Endothelial cell of umbilical vein (primary cell): ENCODE results near the gene OR5L2. TPM values are rescaled to one million over a fixed set of nuclear protein-coding genes. Genes with fewer than 3 reads are reported as not detected.

Experiments
- BruUV-seq: library from RNA; stranded (reverse); fragments of 400-500 nt; replicated peaks from 2 replicates; lab custom pipeline; 2021; lab: Mats Ljungman, UMichigan
- CTCF ChIA-PET: fragments of 300-600, 350-600 bp; sonication (Branson Sonifier 250); formaldehyde crosslinking; loops from one replicate; lab custom pipeline; 2021; ENCODE audit warnings: antibody characterized with exemption, inconsistent platforms; lab: Charles Lee
- POLR2A ChIA-PET: fragments of 300-600, 350-600 bp; sonication (Branson Sonifier 250); formaldehyde crosslinking; loops from one replicate; lab custom pipeline; 2021; ENCODE audit warnings: antibody characterized with exemption, inconsistent platforms; lab: Charles Lee
- DNase-seq: peaks from one replicate; pipeline ENCODE4 v3.0.0-alpha.2; 2011; ENCODE audit warnings: low read depth, low spot score
- FAIRE-seq: peaks from 2 replicates; lab custom pipeline; 2011; peaks lifted over from hg19 to GRCh38; lab: Jason Lieb, UNC
- H2AFZ ChIP-seq: 2 replicates; pipeline ENCODE4 v1.6.0; 2012; ENCODE audit warnings: low read depth, low read length, control low read depth, inconsistent platforms
- H3K27ac ChIP-seq: 2 replicates; pipeline ENCODE4 v1.5.1; 2011; ENCODE audit warnings: low read depth, mild to moderate bottlenecking, control low read depth, low read length, moderate library complexity; ENCODE audit not compliant: insufficient read depth
- H3K27me3 ChIP-seq, 2 experiments: 2 replicates each; pipeline versions ENCODE4 v1.6.0 to v1.6.1; 2011; ENCODE audit warnings: low read length in 2 of 2, mixed read lengths in 1 of 2; ENCODE audit not compliant: control insufficient read depth in 2 of 2, insufficient read depth in 2 of 2
- H3K36me3 ChIP-seq, 2 experiments: 2 replicates in 1 of 2; 3 replicates in 1 of 2; pipeline ENCODE4 v1.5.1; 2011; ENCODE audit warnings: low read length in 2 of 2, mild to moderate bottlenecking in 1 of 2, moderate library complexity in 1 of 2; ENCODE audit not compliant: control insufficient read depth in 2 of 2, insufficient read depth in 2 of 2; ENCODE audit errors: extremely low read depth in 1 of 2
- H3K4me1 ChIP-seq: 3 replicates; pipeline ENCODE4 v1.5.1; 2011; ENCODE audit warnings: mild to moderate bottlenecking, low read length; ENCODE audit not compliant: control insufficient read depth, insufficient read depth; ENCODE audit errors: extremely low read depth
- H3K4me2 ChIP-seq: 2 replicates; pipeline ENCODE4 v1.6.1; 2011; ENCODE audit warnings: low read length, control low read depth, mixed read lengths; ENCODE audit not compliant: insufficient read depth
- H3K4me3 ChIP-seq, 3 experiments: fragments of 200-600 bp in 1 of 3; sonication (generic), shearing (Covaris generic) in 1 of 3; replicated peaks in 1 of 3; 2 replicates each; pipeline ENCODE4 v1.5.1; 2011 to 2016; ENCODE audit warnings: control low read depth in 3 of 3, low read length in 3 of 3, mild to moderate bottlenecking in 2 of 3, inconsistent platforms in 1 of 3, low read depth in 1 of 3, moderate library complexity in 1 of 3; ENCODE audit not compliant: insufficient read depth in 1 of 3
- H3K79me2 ChIP-seq: 2 replicates; pipeline ENCODE4 v1.6.0; 2012; ENCODE audit warnings: low read length, inconsistent platforms; ENCODE audit not compliant: control insufficient read depth, insufficient read depth
- H3K9ac ChIP-seq: replicated peaks from 2 replicates; pipeline ENCODE3; 2011; ENCODE audit warnings: low read length, control low read depth; ENCODE audit not compliant: insufficient read depth; ENCODE audit errors: extremely low read depth
- H3K9me1 ChIP-seq: replicated peaks from 3 replicates; pipeline ENCODE4 v1.6.0; 2011; ENCODE audit warnings: mild to moderate bottlenecking, low read length; ENCODE audit not compliant: control insufficient read depth, insufficient read depth; ENCODE audit errors: extremely low read depth
- H3K9me3 ChIP-seq: replicated peaks from 2 replicates; pipeline ENCODE4 v1.5.1; 2012; ENCODE audit warnings: low read length, inconsistent platforms; ENCODE audit not compliant: control insufficient read depth, insufficient read depth
- H4K20me1 ChIP-seq: replicated peaks from 2 replicates; pipeline ENCODE3; 2011; ENCODE audit warnings: mild to moderate bottlenecking, low read length; ENCODE audit not compliant: control insufficient read depth, insufficient read depth; ENCODE audit errors: extremely low read depth
- EZH2 ChIP-seq: IDR thresholded peaks from 2 replicates; pipeline ENCODE4 v1.6.1; 2012; ENCODE audit warnings: borderline replicate concordance, low read depth, mild to moderate bottlenecking, moderate library complexity, low read length, inconsistent platforms; ENCODE audit not compliant: severe bottlenecking
- FOS ChIP-seq: IDR thresholded peaks from 2 replicates; pipeline ENCODE4 v1.6.1; 2011; ENCODE audit warnings: mild to moderate bottlenecking, low read length, moderate library complexity, borderline replicate concordance; ENCODE audit not compliant: insufficient read depth
- GATA2 ChIP-seq: IDR thresholded peaks from 2 replicates; pipeline ENCODE4 v1.7.0; 2011; ENCODE audit warnings: low read depth, mild to moderate bottlenecking, moderate library complexity, mixed read lengths, low read length; ENCODE audit not compliant: insufficient read length, insufficient read depth
- JUN ChIP-seq: IDR thresholded peaks from 2 replicates; pipeline ENCODE4 v1.6.1; 2011; ENCODE audit warnings: borderline replicate concordance, low read depth; ENCODE audit not compliant: insufficient read length, insufficient read depth
- MYC ChIP-seq: IDR thresholded peaks from one replicate; pipeline ENCODE4 v1.6.1; 2011; ENCODE audit warnings: mild to moderate bottlenecking, low read depth, low read length
- POLR2A ChIP-seq: IDR thresholded peaks from 2 replicates; pipeline ENCODE4 v1.6.1; 2012; ENCODE audit warnings: low read depth, mild to moderate bottlenecking, control low read depth, low read length
- POLR2AphosphoS5 ChIP-seq: IDR thresholded peaks from 2 replicates; pipeline ENCODE4 v1.6.1; 2012; ENCODE audit warnings: low read depth, mild to moderate bottlenecking, control low read depth, low read length, moderate library complexity; ENCODE audit not compliant: insufficient read depth
- dilution Hi-C: fragments of 300-500 bp; cut with MboI; formaldehyde crosslinking; loops from one replicate; pipeline ENCODE4 v1.15.0; 2019; ENCODE audit warnings: low sequenced_read_pairs; ENCODE audit not compliant: extremely low pct_ligation_motif_present
- intact Hi-C: fragments of 100-400 bp; cut with micrococcal nuclease; formaldehyde crosslinking; loops from one replicate; pipeline ENCODE4 v1.10.0; 2022
- polyA plus RNA-seq, 4 experiments: library from polyadenylated mRNA; depleted of rRNA in 3 of 4; stranded (reverse) in 3 of 4; unstranded in 1 of 4; fragments of >200 nt; gene quantifications; 2 replicates each; pipeline versions ENCODE4 v1.2.1 to v1.2.3, GENCODE V29; 2011 to 2012; ENCODE audit warnings: missing spikeins in 1 of 4
- total RNA-seq: library from RNA; stranded (reverse); gene quantifications from 2 replicates; pipeline ENCODE4 v1.2.3, GENCODE V29; 2021
- TF ChIP-seq, protein P1 (sequence below), 2 donors: IDR thresholded peaks; 1 replicate in 1 of 2; 2 replicates in 1 of 2; pipeline ENCODE4 v1.5.1; 2011; ENCODE audit warnings: low read length in 2 of 2, mild to moderate bottlenecking in 2 of 2, moderate library complexity in 2 of 2, control low read depth in 1 of 2, inconsistent platforms in 1 of 2, low read depth in 1 of 2; ENCODE audit not compliant: insufficient read depth in 1 of 2; ENCODE audit errors: extremely low read depth in 1 of 2
- TF ChIP-seq, protein P2 (sequence below): IDR thresholded peaks from 2 replicates; pipeline ENCODE4 v1.6.1; 2011; ENCODE audit not compliant: insufficient read depth, insufficient read length

The OR5L2 gene
- total and polyA plus RNA-seq, 2 donors (not counting 3 experiments of a cell fraction or from before 2014, with no cell fraction given), result not detected

DNA sequence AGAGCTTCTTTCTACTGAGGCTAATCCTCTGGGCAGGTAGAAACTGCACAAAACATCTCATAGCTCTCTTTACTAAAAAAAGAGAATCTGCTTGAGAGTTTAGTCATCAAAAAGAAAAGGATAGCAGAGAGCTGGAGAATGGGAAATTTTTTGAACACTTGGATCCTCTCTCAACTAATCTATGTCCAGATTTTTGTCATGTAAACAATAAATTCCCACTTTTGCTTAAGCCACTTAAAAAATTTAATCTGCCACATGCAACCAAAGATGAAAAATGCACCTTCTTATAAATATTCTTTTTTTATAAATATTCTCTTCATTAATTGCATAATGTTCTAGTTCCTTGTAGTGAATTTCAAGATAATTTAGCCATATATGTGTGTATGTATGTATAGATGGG, 22.0 kb downstream of the OR5L2 start:
- H3K4me1 ChIP-seq, result no peaks in the 10 kb centered on the region
- dilution Hi-C loops, result no loop called here
- H3K9me1 ChIP-seq, result no peaks in the 10 kb centered on the region
- ChIA-PET POLR2A (no interaction called here), CTCF (no interaction called here)
- no peak overlapping the region for H2AFZ ChIP-seq
- no peak for DNase-seq
- H3K9me3 ChIP-seq, result no peaks in the 10 kb centered on the region
- H3K79me2 ChIP-seq, result no peaks in the 10 kb centered on the region
- H3K9ac ChIP-seq, result no peak overlapping the region
- H3K36me3 ChIP-seq, result no peaks in the 10 kb centered on the region
- H3K4me3 ChIP-seq, result no peak overlapping the region
- no peaks in the 10 kb centered on the region for H4K20me1 ChIP-seq
- no peak overlapping the region for H3K27ac ChIP-seq
- H3K4me2 ChIP-seq, result no peak overlapping the region
- no TSS peak for BruUV-seq
- no peaks in the 10 kb centered on the region for H3K27me3 ChIP-seq
- intact Hi-C loops, result no loop called here
- no peak for FAIRE-seq
- TF ChIP-seq, protein P1, sequence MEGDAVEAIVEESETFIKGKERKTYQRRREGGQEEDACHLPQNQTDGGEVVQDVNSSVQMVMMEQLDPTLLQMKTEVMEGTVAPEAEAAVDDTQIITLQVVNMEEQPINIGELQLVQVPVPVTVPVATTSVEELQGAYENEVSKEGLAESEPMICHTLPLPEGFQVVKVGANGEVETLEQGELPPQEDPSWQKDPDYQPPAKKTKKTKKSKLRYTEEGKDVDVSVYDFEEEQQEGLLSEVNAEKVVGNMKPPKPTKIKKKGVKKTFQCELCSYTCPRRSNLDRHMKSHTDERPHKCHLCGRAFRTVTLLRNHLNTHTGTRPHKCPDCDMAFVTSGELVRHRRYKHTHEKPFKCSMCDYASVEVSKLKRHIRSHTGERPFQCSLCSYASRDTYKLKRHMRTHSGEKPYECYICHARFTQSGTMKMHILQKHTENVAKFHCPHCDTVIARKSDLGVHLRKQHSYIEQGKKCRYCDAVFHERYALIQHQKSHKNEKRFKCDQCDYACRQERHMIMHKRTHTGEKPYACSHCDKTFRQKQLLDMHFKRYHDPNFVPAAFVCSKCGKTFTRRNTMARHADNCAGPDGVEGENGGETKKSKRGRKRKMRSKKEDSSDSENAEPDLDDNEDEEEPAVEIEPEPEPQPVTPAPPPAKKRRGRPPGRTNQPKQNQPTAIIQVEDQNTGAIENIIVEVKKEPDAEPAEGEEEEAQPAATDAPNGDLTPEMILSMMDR (IDR thresholded peaks at IDR 0.05; ENCODE audit: extremely low read depth in 1 of 2, insufficient read depth in 1 of 2, low read depth in 1 of 2, low read length in 2 of 2), result no peak
- TF ChIP-seq POLR2A (no peak), POLR2AphosphoS5 (no peak), GATA2 (no peak), EZH2 (no peak), JUN (no peak), FOS (no peak), MYC (no peak)
- TF ChIP-seq, protein P2, sequence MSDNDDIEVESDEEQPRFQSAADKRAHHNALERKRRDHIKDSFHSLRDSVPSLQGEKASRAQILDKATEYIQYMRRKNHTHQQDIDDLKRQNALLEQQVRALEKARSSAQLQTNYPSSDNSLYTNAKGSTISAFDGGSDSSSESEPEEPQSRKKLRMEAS, result no peak
